ENCODE measurements around the gene SAPCD2. TPM values are rescaled to one million over a fixed set of nuclear protein-coding genes. Genes with fewer than 3 reads are reported as not detected.
"Not testable (repeated sequence)": the region's sequence is repeated elsewhere in the genome, so short reads cannot be mapped to it uniquely, and the experiment has no call there.

Gene SAPCD2, protein sequence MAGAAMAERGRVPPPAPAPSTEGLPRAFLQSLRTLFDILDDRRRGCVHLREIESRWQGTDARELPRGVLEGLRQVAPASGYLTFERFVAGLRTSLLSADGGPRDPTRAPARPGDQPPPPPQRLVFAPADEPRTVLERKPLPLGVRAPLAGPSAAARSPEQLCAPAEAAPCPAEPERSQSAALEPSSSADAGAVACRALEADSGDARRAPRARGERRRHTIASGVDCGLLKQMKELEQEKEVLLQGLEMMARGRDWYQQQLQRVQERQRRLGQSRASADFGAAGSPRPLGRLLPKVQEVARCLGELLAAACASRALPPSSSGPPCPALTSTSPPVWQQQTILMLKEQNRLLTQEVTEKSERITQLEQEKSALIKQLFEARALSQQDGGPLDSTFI
- 10 to 100 TPM in 1 of 2 donors, 1 to 10 TPM in 1; 5.6 to 21.9 TPM for total RNA-seq

DNA sequence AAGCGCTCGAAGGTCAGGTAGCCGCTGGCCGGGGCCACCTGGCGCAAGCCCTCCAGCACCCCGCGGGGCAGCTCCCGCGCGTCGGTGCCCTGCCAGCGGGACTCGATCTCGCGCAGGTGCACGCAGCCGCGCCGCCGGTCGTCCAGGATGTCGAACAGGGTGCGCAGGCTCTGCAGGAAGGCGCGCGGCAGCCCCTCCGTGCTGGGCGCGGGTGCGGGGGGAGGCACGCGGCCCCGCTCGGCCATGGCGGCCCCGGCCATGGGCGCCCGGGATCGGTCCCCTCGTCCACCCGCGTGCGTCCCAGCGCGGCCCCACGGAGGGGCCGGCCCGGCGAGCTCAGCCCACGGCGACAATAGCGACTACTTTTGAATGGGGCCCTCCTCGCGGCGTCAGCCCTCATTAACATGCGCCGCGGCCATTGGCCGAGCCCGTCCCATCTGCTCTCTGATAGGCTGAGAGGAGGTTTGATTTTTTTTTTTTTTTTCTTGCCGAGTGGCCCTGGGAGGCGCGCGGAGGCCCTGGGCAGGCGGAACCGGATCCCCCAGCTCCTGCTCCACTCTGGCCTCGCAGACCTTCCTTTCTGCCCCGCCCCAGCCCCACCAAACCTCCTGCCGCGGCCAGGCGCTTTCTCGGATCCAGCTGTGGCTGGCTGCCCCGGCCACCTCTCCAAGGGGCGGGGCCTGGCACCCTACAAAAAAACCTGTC lies at the start of gene SAPCD2:
SAPCD2 (minus strand) TSS at position 357 of the 705 bp plus-strand sequence; CDS start at position 260, 97 bp downstream.
- Mint-ChIP-seq H3K4me1 (peaks cover 12% of the 10 kb centered on the region), H3K27ac (peak within 1 kb of the TSS; percentile 64)
- peak; percentile 97 for ATAC-seq (replicated peaks)

DNA sequence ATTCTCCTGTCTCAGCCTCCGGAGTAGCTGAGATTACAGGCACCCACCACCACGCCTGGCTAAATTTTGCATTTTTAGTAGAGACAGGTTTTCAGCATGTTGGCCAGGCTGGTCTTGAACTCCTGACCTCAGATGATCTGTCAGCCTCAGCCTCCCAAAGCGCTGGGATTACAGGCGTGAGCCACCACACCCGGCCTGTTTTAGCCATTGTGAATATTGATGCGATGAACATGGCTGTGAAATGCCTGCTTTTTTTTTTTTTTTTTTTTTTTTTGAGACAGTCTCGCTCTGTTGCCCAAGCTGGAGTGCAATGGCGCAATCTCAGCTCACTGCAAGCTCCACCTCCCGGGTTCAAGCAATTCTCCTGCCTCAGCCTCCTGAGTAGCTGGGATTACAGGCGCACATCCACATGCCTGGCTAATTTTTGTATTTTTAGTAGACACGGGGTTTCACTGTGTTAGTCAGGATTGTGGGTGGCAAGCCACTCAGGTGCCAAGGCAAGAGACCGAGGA lies 47.8 kb upstream of the SAPCD2 start:
- H3K27ac Mint-ChIP-seq; H3K9me3 Mint-ChIP-seq; H3K36me3 Mint-ChIP-seq (ENCODE audit: low read depth); ATAC-seq (replicated peaks); H3K4me3 Mint-ChIP-seq; H3K27me3 Mint-ChIP-seq: not testable (repeated sequence)
- H3K4me1 Mint-ChIP-seq, result peaks cover 11% of the 10 kb centered on the region

More for the DNA sequence above, at the start of gene SAPCD2:
- peak within 1 kb of the TSS; percentile 87 for H3K4me3 Mint-ChIP-seq
- H3K9me3 Mint-ChIP-seq, result no peaks in the 10 kb centered on the region
- peaks cover 5% of the 10 kb centered on the region for H3K36me3 Mint-ChIP-seq (ENCODE audit: low read depth)
- no peaks in the 10 kb centered on the region for H3K27me3 Mint-ChIP-seq

DNA sequence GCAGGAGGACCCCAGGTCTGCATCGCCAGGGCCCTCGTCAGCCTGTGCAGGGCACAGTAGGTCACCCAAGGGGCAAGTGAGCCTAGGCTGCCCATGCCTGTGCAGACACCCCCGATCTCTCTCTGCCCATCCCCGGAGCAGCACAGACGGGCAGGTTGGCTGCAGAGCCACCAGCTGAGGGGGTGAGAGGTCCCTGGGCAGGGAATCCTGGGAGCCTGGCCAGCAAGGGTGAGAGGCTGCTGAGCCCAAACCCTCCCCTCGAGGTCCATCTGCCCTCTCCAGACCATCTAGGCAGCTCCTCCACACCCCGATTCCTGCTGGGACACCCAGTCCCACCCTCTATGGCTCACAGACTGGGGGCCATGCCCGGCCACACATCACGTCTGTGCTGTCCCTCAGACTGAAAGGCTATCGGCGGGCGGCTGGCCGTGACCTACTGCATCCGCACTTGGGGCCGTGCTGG lies 46.9 kb upstream of the SAPCD2 start:
- Mint-ChIP-seq H3K4me1 (peaks cover 11% of the 10 kb centered on the region), H3K4me3 (no peak overlapping the region), H3K27ac (no peak overlapping the region), H3K36me3 (ENCODE audit: low read depth) (peaks cover 9% of the 10 kb centered on the region), H3K27me3 (no peaks in the 10 kb centered on the region), H3K9me3 (no peaks in the 10 kb centered on the region)
- no peak for ATAC-seq (replicated peaks)

DNA sequence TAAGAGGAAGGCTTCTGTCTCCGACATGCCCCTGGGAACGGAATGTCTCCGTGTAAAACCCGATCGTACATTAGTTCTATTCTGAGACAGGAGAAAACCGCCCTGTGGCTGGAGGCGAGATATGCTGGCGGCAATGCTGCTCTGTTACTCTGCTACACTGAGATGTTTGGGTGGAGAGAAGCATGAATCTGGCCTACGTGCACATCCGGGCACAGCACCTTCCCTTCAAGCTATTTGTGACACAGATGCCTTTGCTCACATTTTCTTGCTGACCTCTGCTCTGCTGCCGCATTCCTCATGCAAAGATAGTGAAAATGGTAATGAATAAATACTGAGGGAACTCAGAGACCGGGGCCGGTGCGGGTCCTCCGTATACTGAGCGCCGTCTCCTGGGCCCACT lies 46.4 kb upstream of the SAPCD2 start:
- Mint-ChIP-seq H3K27me3 (no peaks in the 10 kb centered on the region), H3K4me1 (peaks cover 6% of the 10 kb centered on the region), H3K27ac (no peak overlapping the region)

DNA sequence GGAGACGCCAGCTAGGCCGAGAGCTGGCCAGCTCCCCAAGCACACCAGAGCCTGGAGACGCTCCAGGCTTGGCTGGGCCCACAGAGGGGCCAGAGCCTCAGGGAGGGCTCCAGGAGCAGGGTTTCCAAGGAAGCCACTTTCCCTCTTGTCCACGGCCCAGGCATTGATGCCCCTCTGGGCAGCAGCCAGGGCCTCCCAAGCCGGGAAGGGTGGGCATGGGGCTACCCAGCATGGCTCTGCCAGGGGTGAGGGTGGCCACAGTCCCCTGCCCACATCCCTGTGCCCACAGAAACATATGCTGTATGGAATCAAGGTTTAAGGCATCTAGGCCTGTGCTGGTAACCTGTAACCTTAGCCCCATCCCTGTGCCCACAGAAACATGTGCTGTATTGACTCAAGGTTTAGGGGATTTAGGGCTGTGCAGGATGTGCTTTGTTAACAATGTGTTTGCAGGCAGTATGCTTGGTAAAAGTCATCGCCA lies 45.7 kb upstream of the SAPCD2 start:
- H3K4me3 Mint-ChIP-seq, result no peak overlapping the region
- H3K9me3 Mint-ChIP-seq, result no peaks in the 10 kb centered on the region
- peaks cover 19% of the 10 kb centered on the region for H3K36me3 Mint-ChIP-seq (ENCODE audit: low read depth)
- no peak for ATAC-seq (replicated peaks)
- no peak overlapping the region for H3K27ac Mint-ChIP-seq
- H3K4me1 Mint-ChIP-seq, result peaks cover 6% of the 10 kb centered on the region
- no peaks in the 10 kb centered on the region for H3K27me3 Mint-ChIP-seq

More for the DNA sequence above, 46.4 kb upstream of the SAPCD2 start:
- no peak for ATAC-seq (replicated peaks)
- Mint-ChIP-seq H3K9me3 (no peaks in the 10 kb centered on the region), H3K36me3 (ENCODE audit: low read depth) (peaks cover 12% of the 10 kb centered on the region), H3K4me3 (no peak overlapping the region)

DNA sequence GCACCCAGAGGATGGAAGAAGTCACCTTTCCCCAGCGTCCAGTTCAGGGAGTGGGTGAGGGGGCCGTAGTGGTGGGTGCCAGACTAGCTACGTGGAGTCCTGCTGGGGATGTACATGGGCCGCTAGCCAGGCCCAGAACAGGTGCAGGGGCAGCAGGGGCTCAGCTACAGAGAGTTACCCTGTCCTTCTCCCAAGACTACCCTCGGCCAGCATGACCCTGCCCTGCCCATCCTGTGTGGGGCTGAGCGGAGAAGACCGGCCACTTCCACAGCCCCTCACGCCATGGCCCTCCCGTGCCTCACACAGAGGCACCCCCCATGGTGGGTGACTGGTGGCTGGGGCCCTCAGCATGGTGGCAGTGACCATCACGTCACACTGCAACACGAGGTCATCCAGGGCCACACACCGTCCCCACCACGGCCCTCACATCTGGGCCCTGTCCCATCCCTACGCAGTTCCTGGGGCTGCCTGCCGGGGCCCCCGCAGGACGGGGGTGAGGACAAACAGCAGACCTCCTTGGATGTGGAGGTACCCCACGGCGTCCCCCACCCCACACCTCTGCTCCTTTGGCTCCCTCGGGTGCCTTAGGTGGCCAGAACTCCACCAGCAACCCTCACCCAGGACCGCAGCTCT lies 45.2 kb upstream of the SAPCD2 start:
- H3K36me3 Mint-ChIP-seq (ENCODE audit: low read depth), result peaks cover 24% of the 10 kb centered on the region
- peaks cover 6% of the 10 kb centered on the region for H3K4me1 Mint-ChIP-seq
- no peaks in the 10 kb centered on the region for H3K27me3 Mint-ChIP-seq
- no peak for ATAC-seq (replicated peaks)
- no peak overlapping the region for H3K27ac Mint-ChIP-seq
- peak overlapping the region; percentile 21 for H3K4me3 Mint-ChIP-seq
- H3K9me3 Mint-ChIP-seq, result no peaks in the 10 kb centered on the region

DNA sequence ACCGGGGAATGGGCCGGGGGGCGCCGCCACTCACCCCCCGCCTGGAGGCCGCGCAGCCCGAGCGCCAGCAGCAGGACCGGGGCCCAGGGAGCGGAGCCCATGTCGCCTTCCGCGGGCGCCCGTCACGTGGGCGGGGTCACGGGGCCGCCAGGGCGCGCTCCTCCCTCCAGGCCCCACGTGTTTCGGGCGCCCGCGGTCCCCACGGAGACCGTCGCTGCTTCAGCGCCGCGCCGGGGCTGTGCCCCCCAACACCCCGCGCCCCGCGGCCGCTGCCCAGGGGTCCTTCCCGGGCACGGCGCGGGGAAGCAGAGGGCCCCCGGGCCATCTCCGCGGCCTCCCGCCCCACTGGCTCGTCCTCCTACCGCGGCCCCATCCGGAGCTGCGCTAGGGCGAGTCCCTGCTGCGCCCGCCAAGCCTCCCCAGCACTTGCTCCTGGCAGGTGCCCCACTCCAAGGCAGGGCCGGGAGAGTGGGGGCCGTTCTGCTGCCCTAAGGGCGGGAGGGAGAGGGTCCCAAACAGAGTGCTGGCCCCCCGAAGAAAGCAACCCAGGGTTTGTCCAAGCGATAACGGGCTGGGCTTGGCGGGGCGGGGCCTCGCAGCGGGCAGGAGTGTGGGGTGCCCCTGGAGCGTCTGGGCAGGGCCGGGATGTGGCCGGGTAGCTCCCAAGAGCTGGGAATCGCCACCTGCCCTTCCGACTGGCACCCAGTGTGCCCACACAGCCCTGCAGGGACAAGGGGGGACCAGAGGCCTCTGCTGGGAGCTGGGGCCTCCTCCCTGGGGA lies 44.4 kb upstream of the SAPCD2 start, which contains the start of gene DPP7:
DPP7 (minus strand) TSS at position 121 of the 781 bp plus-strand sequence; CDS start at position 101, 20 bp downstream.
- no peaks in the 10 kb centered on the region for H3K27me3 Mint-ChIP-seq
- peaks cover 27% of the 10 kb centered on the region for H3K36me3 Mint-ChIP-seq (ENCODE audit: low read depth)
- peak; percentile 95 for ATAC-seq (replicated peaks)
- peak within 1 kb of the TSS; percentile 38 for H3K27ac Mint-ChIP-seq
- H3K9me3 Mint-ChIP-seq, result no peaks in the 10 kb centered on the region
- peaks cover 6% of the 10 kb centered on the region for H3K4me1 Mint-ChIP-seq
- H3K4me3 Mint-ChIP-seq, result peak within 1 kb of the TSS; percentile 71

DNA sequence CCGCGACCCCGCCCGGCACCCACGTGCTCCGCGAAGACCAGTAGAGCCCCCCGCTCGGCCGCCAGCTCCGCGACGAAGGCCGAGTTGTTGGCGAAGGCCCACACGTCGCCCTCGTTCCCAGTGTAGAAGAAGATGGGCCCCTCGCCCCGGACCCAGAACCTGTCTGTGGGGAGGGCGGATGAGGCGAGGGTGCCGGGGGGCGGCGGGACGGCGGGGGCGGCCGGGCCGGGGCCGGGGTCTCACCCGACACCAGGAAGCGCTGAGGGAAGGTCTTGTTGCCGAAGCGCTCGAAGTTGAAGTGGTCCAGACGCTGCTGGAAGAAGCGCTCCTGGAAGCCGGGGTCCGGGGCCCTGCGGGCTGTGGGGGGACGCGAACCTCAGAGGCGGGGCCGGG lies 43.9 kb upstream of the SAPCD2 start:
- Mint-ChIP-seq H3K4me1 (peaks cover 4% of the 10 kb centered on the region), H3K27me3 (no peaks in the 10 kb centered on the region), H3K9me3 (no peaks in the 10 kb centered on the region), H3K36me3 (ENCODE audit: low read depth) (peaks cover 33% of the 10 kb centered on the region), H3K27ac (no peak overlapping the region), H3K4me3 (peak overlapping the region; percentile 71)
- ATAC-seq (replicated peaks), result peak; percentile 28

DNA sequence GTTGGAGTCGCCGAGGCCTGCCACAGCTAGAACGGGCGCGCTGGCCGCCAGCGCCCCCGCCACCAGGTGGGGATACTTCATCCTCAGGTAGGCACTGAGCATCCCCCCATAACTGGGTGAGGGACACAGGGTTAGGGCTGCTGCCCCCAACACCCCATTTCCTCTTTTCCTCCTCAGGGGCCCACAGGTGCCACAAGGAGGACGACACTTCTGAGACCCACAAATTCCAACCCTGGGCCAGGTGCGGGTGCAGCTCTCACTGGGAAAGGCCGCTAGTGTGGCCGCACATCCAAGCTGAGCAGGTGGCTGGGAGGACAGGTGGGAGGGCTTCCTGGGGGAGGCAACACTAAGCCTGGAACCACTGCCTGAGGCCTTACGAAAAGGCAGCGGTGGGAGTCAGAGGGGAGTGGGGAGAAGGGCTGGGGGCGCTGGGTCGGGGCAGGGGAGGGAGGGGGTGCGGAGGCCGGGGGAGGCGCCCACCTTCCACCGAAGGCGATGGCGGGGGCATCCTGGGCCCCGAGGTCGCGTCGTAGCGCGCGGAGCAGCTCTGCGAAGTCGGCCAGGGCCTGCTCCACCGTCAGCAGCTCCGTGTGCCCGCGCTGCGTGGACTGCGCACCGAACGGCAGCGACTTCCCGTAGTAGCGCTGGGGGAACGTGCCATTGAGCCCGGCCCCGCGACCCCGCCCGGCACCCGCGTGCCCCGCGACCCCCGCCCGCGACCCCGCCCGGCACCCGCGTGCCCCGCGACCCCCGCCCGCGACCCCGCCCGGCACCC lies 43.2 kb upstream of the SAPCD2 start:
- Mint-ChIP-seq H3K9me3 (no peaks in the 10 kb centered on the region), H3K4me3 (peak overlapping the region; percentile 71), H3K27me3 (no peaks in the 10 kb centered on the region), H3K36me3 (ENCODE audit: low read depth) (peaks cover 39% of the 10 kb centered on the region), H3K27ac (peak overlapping the region; percentile 38), H3K4me1 (no peaks in the 10 kb centered on the region)
- peak; percentile 39 for ATAC-seq (replicated peaks)

DNA sequence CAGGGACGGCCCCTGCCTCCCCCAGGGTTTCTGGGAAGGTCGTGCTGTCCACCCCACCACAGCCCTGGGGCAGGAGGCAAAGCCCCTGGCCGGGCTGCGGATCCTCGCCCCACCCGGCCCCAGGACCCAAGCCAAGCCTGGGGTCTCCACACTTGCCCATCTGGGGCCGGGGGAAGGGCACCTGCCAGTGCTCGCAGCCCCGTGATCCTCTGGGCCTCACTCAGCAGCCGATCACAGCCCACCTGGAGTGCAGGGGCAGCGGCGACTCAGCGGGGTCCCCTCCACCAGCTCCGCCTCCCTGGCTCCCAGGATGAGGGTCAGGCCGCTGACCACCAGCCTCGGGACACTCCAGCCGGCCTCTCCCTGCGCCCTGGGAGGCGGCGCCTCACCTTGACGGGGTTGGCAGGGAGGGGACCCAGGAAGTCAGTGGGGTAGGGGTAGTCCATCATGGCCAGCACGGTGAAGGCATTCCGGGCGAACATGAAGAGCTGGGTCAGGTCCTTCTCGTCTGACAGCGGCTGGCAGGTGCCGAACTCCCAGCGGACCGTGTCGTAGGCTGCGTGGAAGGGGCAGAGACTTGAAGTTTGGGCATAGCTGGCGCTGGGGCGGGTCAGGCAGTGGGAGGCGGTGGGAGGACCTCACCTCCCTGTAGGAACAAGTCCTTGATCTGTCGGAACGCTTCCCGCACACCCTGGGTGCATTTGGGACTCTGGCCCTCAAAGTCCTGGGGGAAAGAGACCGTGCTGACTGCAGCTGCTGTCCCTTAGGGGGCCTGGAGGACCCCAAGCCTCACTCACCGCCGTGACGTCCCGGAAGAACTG lies 42.4 kb upstream of the SAPCD2 start:
- H3K4me1 Mint-ChIP-seq, result no peaks in the 10 kb centered on the region
- ATAC-seq (replicated peaks), result no peak
- peak overlapping the region; percentile 71 for H3K4me3 Mint-ChIP-seq
- no peaks in the 10 kb centered on the region for H3K27me3 Mint-ChIP-seq
- peaks cover 46% of the 10 kb centered on the region for H3K36me3 Mint-ChIP-seq (ENCODE audit: low read depth)
- peak overlapping the region; percentile 38 for H3K27ac Mint-ChIP-seq
- H3K9me3 Mint-ChIP-seq, result no peaks in the 10 kb centered on the region

DNA sequence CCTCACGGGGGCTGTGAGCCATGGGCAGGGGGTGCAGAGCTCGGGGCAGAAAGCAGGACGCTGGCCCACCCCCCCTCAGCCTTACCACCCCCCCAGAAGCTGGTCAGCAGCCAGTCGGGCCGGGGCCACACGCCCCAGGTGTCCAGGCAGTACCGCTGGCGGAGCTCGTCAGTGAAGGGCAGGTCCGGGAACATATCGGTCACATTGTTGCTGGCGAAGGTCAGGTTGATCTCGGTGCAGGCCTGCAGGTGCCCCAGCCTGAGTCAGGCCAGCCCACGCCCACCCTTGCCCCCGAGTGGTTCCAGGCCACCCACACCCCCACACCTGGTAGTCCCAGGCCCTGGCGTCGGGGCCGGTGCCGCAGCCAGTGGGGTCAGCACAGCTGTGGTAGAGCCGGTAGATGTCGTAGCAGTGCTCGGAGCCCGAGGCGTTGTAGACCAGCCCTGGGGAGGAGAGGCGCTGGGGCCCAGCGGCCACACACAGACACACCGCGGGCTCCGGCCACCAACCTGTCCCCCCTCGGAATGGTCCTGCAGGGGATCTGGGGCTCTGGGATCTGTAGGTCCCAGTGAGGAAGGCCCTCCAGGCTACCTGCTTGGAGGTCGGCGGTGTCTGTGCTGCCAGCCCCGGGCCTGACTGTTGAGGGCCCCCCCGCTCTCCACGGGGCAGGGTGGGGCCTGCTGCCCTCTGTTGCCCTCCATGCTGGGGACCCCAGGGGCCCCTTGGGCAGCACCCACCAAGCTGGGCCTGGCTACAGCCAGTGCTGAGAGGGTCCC lies 41.6 kb upstream of the SAPCD2 start:
- H3K27ac Mint-ChIP-seq, result no peak overlapping the region
- H3K36me3 Mint-ChIP-seq (ENCODE audit: low read depth), result peaks cover 46% of the 10 kb centered on the region
- ATAC-seq (replicated peaks), result no peak
- no peaks in the 10 kb centered on the region for H3K4me1 Mint-ChIP-seq
- H3K9me3 Mint-ChIP-seq, result no peaks in the 10 kb centered on the region
- H3K4me3 Mint-ChIP-seq, result no peak overlapping the region
- no peaks in the 10 kb centered on the region for H3K27me3 Mint-ChIP-seq
